Liver (tissue), 9 donors: Measurements from ENCODE around the gene CHST13. TPM values are rescaled to one million over a fixed set of nuclear protein-coding genes. Genes with fewer than 3 reads are reported as not detected.

Experiments
- DNase-seq: peaks from one replicate; pipeline ENCODE4 v3.0.0-alpha.2; 2017; ENCODE audit warnings: low spot score
- H3K27ac ChIP-seq, 2 donors: one replicate each; pipeline ENCODE4 v1.7.0; 2013; ENCODE audit warnings: inconsistent platforms in 2 of 2, low read length in 2 of 2, control low read depth in 1 of 2, low read depth in 1 of 2, mild to moderate bottlenecking in 1 of 2
- H3K27me3 ChIP-seq, 4 donors: one replicate each; pipeline versions ENCODE4 v1.6.1 to v1.7.0; 2013; ENCODE audit warnings: low read length in 3 of 4, inconsistent platforms in 1 of 4, mild to moderate bottlenecking in 1 of 4, moderate library complexity in 1 of 4; ENCODE audit not compliant: control insufficient read depth in 4 of 4, insufficient read depth in 4 of 4
- H3K36me3 ChIP-seq, 4 donors: one replicate each; pipeline versions ENCODE4 v1.6.1 to v1.7.0; 2013; ENCODE audit warnings: low read length in 3 of 4, mild to moderate bottlenecking in 3 of 4, low read depth in 1 of 4, moderate library complexity in 1 of 4; ENCODE audit not compliant: control insufficient read depth in 4 of 4, insufficient read depth in 3 of 4
- H3K4me1 ChIP-seq, 4 donors: one replicate each; pipeline versions ENCODE4 v1.6.1 to v1.7.0; 2013; ENCODE audit warnings: low read length in 3 of 4, mild to moderate bottlenecking in 3 of 4, moderate library complexity in 1 of 4; ENCODE audit not compliant: control insufficient read depth in 4 of 4, insufficient read depth in 4 of 4
- H3K4me3 ChIP-seq, 3 donors: one replicate each; pipeline versions ENCODE4 v1.6.1 to v1.7.0; 2013; ENCODE audit warnings: low read length in 3 of 3, control low read depth in 1 of 3, low read depth in 1 of 3, mild to moderate bottlenecking in 1 of 3
- H3K9ac ChIP-seq, 2 donors: one replicate each; pipeline ENCODE4 v1.7.0; 2013; ENCODE audit warnings: low read length in 2 of 2, mild to moderate bottlenecking in 2 of 2, moderate library complexity in 2 of 2, control low read depth in 1 of 2, low read depth in 1 of 2
- H3K9me3 ChIP-seq, 4 donors: one replicate each; pipeline versions ENCODE4 v1.6.1 to v1.7.0; 2013; ENCODE audit warnings: low read length in 3 of 4; ENCODE audit not compliant: control insufficient read depth in 4 of 4
- ATF3 ChIP-seq: IDR thresholded peaks from 2 replicates; pipeline ENCODE4 v1.6.1; 2016; ENCODE audit warnings: antibody characterized with exemption
- CTCF ChIP-seq: fragments of 150-350 bp; IDR thresholded peaks from 2 replicates; pipeline ENCODE4 v1.5.1; 2017; ENCODE audit warnings: improper control_type of control experiment, low read depth, low read length; ENCODE audit not compliant: missing input control
- EGR1 ChIP-seq, 2 donors: IDR thresholded peaks; 2 replicates each; pipeline ENCODE4 v1.6.1; 2016 to 2018; ENCODE audit warnings: antibody characterized with exemption in 2 of 2, low read depth in 2 of 2
- FOXA2 ChIP-seq: IDR thresholded peaks from 2 replicates; pipeline ENCODE4 v1.6.1; 2016; ENCODE audit warnings: antibody characterized with exemption
- GABPA ChIP-seq, 2 donors: IDR thresholded peaks in 1 of 2; conservative IDR thresholded peaks in 1 of 2; 2 replicates each; pipeline ENCODE4 v1.6.1; 2016; ENCODE audit warnings: antibody characterized with exemption in 2 of 2, mild to moderate bottlenecking in 1 of 2, moderate library complexity in 1 of 2
- HNF4A ChIP-seq, 2 donors: conservative IDR thresholded peaks; 2 replicates each; pipeline ENCODE4 v1.6.1; 2016; ENCODE audit warnings: antibody characterized with exemption in 2 of 2, mild to moderate bottlenecking in 2 of 2
- HNF4G ChIP-seq: IDR thresholded peaks from 2 replicates; pipeline ENCODE4 v1.6.1; 2016; ENCODE audit warnings: antibody characterized with exemption
- JUND ChIP-seq, 2 donors: IDR thresholded peaks; 2 replicates each; pipeline ENCODE4 v1.6.1; 2016; ENCODE audit warnings: antibody characterized with exemption in 2 of 2
- MAX ChIP-seq: IDR thresholded peaks from 2 replicates; pipeline ENCODE4 v1.6.1; 2016; ENCODE audit warnings: antibody characterized with exemption
- NR2F2 ChIP-seq: IDR thresholded peaks from 2 replicates; pipeline ENCODE4 v1.6.1; 2016; ENCODE audit warnings: antibody characterized with exemption
- RAD21 ChIP-seq, 2 donors: IDR thresholded peaks; 2 replicates each; pipeline ENCODE4 v1.6.1; 2016; ENCODE audit warnings: antibody characterized with exemption in 2 of 2, mild to moderate bottlenecking in 2 of 2
- REST ChIP-seq: IDR thresholded peaks from 2 replicates; pipeline ENCODE4 v1.6.1; 2016; ENCODE audit warnings: antibody characterized with exemption, mild to moderate bottlenecking
- RXRA ChIP-seq, 2 donors: IDR thresholded peaks; 2 replicates each; pipeline ENCODE4 v1.6.1; 2017 to 2018; ENCODE audit warnings: antibody characterized with exemption in 2 of 2, mild to moderate bottlenecking in 1 of 2
- SP1 ChIP-seq: IDR thresholded peaks from 2 replicates; pipeline ENCODE4 v1.6.1; 2018; ENCODE audit warnings: antibody characterized with exemption, mild to moderate bottlenecking
- TAF1 ChIP-seq: conservative IDR thresholded peaks from 2 replicates; pipeline ENCODE4 v1.6.1; 2016; ENCODE audit warnings: antibody characterized with exemption, mild to moderate bottlenecking
- YY1 ChIP-seq: IDR thresholded peaks from 2 replicates; pipeline ENCODE4 v1.6.1; 2016; ENCODE audit warnings: antibody characterized with exemption, mild to moderate bottlenecking
- ZBTB33 ChIP-seq: IDR thresholded peaks from 2 replicates; pipeline ENCODE4 v1.6.1; 2016; ENCODE audit warnings: antibody characterized with exemption
- WGBS: extraction: QIAGEN DNeasy Blood & Tissue Kit; methylation state at CpG from one replicate; pipeline ENCODE4 v1.1.7; 2013; 5-methylcytosine and 5-hydroxymethylcytosine counted together
- polyA plus RNA-seq, 2 donors: library from polyadenylated mRNA; stranded (reverse) in 1 of 2; unstranded in 1 of 2; fragments of 200-250 nt in 1 of 2; fragments of >200 nt in 1 of 2; fragmentation: Nextera tagmentation in 1 of 2; extraction: Ambion mirVana in 1 of 2; gene quantifications; one replicate each; pipeline versions ENCODE4 v1.2.1 to v1.2.3, GENCODE V29; 2013 to 2015
- total RNA-seq, 2 donors: library from RNA; depleted of rRNA; stranded (reverse); fragments of >200 nt; gene quantifications; one replicate each; pipeline ENCODE4 v1.2.3, GENCODE V29; 2014
- donor health status: healthy.
- donor health status: healthy.
- donor health status: healthy.
- donor health status: healthy.
- donor health status: healthy.

CHST13 gene
- total and polyA plus RNA-seq, 4 donors = 19.7 to 39.1 (median 25.2) TPM

GRCh38 chr3:126516152-126516935 is 7.6 kb upstream of the CHST13 start:
- no peak for DNase-seq

More at GRCh38 chr3:126516152-126516935, 7.6 kb upstream of the CHST13 start:
- no peaks in the 10 kb centered on the region for H3K27me3 ChIP-seq
- WGBS = 48% methylated on average over 6 of the region's 6 CpGs
- peak overlapping the region; percentile 69 to 87 for H3K27ac ChIP-seq
- H3K9ac ChIP-seq = peak overlapping the region in 1 of 2 donors; percentile 36
- H3K4me1 ChIP-seq = peaks cover 23 to 81% (median 67%) of the 10 kb centered on the region in 4 donors
- H3K36me3 ChIP-seq = no peaks in the 10 kb centered on the region
- no peak for TF ChIP-seq RXRA (IDR thresholded peaks at IDR 0.05)
- no peak for TF ChIP-seq JUND (IDR thresholded peaks at IDR 0.05)
- TF ChIP-seq FOXA2 = no peak
- no peak for TF ChIP-seq ATF3
- no peak for TF ChIP-seq GABPA (IDR thresholded peaks at IDR 0.05 in 1 of 2, conservative IDR thresholded peaks at IDR 0.05 in 1 of 2)
- no peak for TF ChIP-seq NR2F2
- TF ChIP-seq CTCF = no peak
- no peak for TF ChIP-seq RAD21 (IDR thresholded peaks at IDR 0.05)
- no peak for TF ChIP-seq HNF4A (conservative IDR thresholded peaks at IDR 0.05)
- TF ChIP-seq TAF1 = no peak
- no peak for TF ChIP-seq EGR1 (IDR thresholded peaks at IDR 0.05; ENCODE audit: low read depth in 2 of 2)
- TF ChIP-seq HNF4G = no peak
- TF ChIP-seq MAX = no peak
- TF ChIP-seq SP1 = no peak
- no peak for TF ChIP-seq ZBTB33
- TF ChIP-seq YY1 = no peak
- TF ChIP-seq REST = no peak
- H3K9me3 ChIP-seq = no peaks in the 10 kb centered on the region
- H3K4me3 ChIP-seq = peak overlapping the region; percentile 45 to 85 (median 73)
